ENCODE results near the gene MBD4.

Gene MBD4

GRCh38 chr3:129462361-129462968, 22.7 kb upstream of the MBD4 start:
- no peak for DNase-seq

- DNase-seq: no peak
These were observed 21.9 kb upstream of the MBD4 start for GRCh38 chr3:129461461-129462146.

- DNase-seq: no peak
These were observed 21.3 kb upstream of the MBD4 start for GRCh38 chr3:129461022-129461421.

GRCh38 chr3:129460572-129460971, 20.8 kb upstream of the MBD4 start:
- no peak for DNase-seq

GRCh38 chr3:129460155-129460554, 20.4 kb upstream of the MBD4 start:
- no peak for DNase-seq

GRCh38 chr3:129453732-129454131, 14.0 kb upstream of the MBD4 start:
- no peak for DNase-seq

- DNase-seq: no peak
These were observed 9.7 kb upstream of the MBD4 start for GRCh38 chr3:129449279-129450115.

- no peak for DNase-seq
These were observed 8.6 kb upstream of the MBD4 start for GRCh38 chr3:129448186-129448895.

- no peak for DNase-seq
These were observed 7.2 kb upstream of the MBD4 start for GRCh38 chr3:129446926-129447325.

- no peak for DNase-seq
These were observed 5.7 kb upstream of the MBD4 start for GRCh38 chr3:129445471-129445870.

GRCh38 chr3:129442947-129443346, 3.2 kb upstream of the MBD4 start:
- DNase-seq: no peak

- no peak for DNase-seq
These were observed 2.7 kb upstream of the MBD4 start for GRCh38 chr3:129442486-129442885.

- DNase-seq: no peak
These were observed 2.0 kb upstream of the MBD4 start for GRCh38 chr3:129441782-129442181.

GRCh38 chr3:129441215-129441614, 1.5 kb upstream of the MBD4 start:
- no peak for DNase-seq

GRCh38 chr3:129440618-129441190, 956 bp upstream of the MBD4 start:
- DNase-seq: peak; percentile 58 to 71

- DNase-seq: peak; percentile 49 to 54
These were observed 427 bp downstream of the MBD4 start for GRCh38 chr3:129439226-129439816.

GRCh38 chr3:129435367-129435766, 4.4 kb downstream of the MBD4 start:
- DNase-seq: no peak

GRCh38 chr3:129434140-129434539, 5.6 kb downstream of the MBD4 start:
- DNase-seq: no peak

GRCh38 chr3:129433565-129433964, 6.2 kb downstream of the MBD4 start:
- DNase-seq: no peak

- peak; percentile 39 to 62 for DNase-seq
These were observed 7.1 kb downstream of the MBD4 start for GRCh38 chr3:129432671-129433070.

- peak; percentile 48 to 84 for DNase-seq
These were observed 7.7 kb downstream of the MBD4 start for GRCh38 chr3:129432036-129432435.

- DNase-seq: no peak
These were observed 10.1 kb downstream of the MBD4 start for GRCh38 chr3:129429602-129430001.

GRCh38 chr3:129429080-129429451, 10.7 kb downstream of the MBD4 start:
- no peak for DNase-seq

Data from inflammatory macrophage treated with lipopolysaccharide for 1 hour (primary cell).